NCI-H748 (cell line): ENCODE measurements around the gene CALHM1.
"Not testable (repeated sequence)": the region's sequence is repeated elsewhere in the genome, so short reads cannot be mapped to it uniquely, and the experiment has no call there.

Source experiments
- DNase-seq: peaks from one replicate; lab custom pipeline; 2025; ENCODE audit not compliant: unreplicated experiment; lab: John Stamatoyannopoulos, UW

CALHM1 gene

GRCh38 chr10:103458720-103459119, at the start of gene CALHM1:
Gene CALHM1, minus strand, starts transcription at chr10:103458900. Its CDS starts 149 bp downstream, at chr10:103458751.
- DNase-seq = peak; percentile 19

DNA sequence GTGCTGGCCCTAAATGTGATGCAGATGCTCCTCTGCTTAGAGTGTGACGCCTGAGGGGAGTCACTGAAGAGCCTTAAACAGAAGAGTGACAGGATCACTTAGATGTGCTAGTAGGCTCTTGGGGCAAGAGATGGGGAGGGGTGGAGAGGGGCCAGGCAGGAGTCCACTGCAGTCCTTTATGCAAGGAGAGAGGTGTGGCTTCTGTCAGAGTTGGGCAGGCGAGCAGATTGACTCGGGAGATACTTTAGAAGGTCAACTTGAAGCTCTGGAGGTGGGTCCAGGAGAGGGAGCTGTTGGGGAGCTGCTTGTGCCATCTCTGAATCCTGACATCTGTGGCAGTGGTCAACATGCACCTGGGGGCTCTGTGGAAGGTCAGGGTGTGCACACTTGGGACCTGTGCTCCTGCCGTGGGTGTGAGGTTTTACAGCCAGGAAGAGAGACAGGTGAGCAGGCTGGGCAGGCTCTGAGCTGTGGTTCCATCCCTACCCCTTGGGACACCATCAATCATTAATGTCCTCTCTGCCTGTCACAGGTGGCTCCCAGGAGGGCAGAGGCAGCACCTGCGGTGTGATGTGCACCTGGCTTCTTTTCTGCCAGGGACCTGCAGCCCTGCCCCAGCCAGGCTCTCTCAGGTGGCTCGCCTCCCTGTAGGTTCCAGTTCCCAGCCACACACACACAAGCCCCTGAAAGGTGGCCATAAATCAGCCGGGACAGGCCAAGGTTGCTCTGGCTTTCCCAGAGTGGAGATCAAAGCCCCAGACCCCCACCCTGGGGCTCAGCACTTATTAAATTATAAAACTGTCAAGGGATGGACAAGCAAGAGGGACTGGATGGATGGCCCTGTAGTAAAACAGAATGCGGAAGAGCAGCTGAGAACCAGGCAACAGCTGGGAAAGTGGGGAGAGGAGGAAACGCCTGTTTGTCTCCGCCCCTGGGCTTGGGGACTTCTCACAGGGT, 48.8 kb upstream of the CALHM1 start:
- peak; percentile 67 for DNase-seq

DNA sequence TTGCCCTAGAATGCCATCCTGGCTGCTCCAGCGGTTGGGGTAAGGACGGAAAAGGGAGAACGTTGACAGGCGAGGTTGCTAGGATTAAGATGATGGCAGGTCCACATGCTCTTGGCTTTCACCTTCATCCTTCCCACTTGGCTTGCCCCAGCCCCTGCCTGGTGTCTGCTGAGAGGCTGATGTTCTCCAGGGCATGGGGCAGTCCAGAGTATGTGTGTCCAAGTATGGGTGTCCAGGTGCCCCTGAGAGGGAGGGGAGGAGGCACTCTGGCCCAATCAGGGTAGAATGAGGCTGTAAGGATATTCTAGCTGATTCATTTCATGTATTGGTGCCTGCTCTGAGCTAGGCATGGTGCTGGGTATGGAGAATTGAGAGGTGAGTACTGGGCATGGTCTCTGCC, 47.4 kb upstream of the CALHM1 start:
- no peak for DNase-seq

DNA sequence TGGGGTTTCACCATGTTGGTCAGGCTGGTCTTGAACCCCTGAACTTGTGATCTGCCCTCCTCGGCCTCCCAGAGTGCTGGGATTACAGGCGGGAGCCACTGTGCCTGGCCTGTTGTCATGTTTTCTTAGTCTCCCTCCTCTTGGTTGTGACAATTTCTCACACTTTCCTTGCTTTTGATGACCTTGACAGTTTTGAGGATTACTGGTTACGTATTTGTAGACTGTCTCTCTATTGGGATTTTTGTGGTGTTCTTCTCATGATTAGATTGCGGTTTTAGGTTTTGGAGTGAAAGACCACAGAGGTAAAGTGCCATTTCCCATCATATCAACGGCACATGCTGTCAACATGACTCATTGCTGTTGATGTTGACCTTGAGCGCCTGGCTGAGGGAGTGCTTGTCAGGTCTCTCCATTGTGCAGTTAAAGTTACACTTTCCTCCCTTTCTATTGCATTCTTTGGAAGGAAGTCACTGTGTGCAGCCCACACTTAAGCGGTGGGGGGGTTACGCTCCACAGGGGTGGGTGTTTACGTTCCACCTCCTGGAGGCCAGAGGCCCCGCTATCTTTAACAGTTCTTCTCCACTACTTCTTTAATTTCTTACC, 45.6 kb upstream of the CALHM1 start:
- no peak for DNase-seq

GRCh38 chr10:103503777-103504176, 45.1 kb upstream of the CALHM1 start:
- DNase-seq = not testable (repeated sequence)

DNA sequence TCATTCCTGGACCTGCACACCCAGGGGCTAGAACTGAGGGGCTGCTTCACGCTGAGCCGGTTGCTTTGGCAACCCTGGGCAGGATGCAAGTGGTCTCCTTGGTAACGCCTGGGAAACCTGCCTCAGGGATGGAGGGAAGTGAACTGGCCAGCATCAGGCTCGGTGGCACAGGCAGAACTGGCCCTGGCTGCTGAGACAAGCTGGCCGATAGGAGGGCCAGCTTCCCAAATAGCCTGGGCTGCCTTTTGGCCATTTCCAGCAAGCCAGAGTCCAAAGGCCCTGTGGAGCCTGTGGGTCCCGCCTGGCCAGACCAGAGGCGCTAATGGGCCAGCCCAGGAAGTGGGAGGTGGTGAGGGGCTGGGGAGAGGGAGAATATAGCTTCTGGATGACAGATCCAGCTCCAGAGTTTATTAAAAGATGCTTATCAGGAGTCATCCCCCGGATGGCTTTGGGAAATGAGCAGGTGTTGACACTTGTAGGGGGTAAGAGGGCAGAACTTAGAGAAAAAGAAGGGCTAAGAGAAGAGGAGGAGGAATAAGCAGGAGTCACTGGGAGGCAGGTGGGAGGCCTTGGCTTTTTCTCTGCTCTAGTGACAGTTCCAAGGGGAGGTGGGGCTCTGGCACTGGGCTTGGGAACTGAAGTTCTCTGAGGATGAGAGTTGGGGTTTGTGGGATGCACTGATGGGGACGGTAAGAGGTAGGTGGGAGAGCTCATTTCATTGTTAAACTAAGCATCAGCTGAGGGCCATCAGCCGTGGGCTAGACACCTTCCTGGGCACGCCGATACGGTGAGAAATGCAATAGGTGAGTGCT, 44.4 kb upstream of the CALHM1 start:
- DNase-seq = peak; percentile 86

GRCh38 chr10:103501186-103501585, 42.5 kb upstream of the CALHM1 start:
- DNase-seq = no peak

DNA sequence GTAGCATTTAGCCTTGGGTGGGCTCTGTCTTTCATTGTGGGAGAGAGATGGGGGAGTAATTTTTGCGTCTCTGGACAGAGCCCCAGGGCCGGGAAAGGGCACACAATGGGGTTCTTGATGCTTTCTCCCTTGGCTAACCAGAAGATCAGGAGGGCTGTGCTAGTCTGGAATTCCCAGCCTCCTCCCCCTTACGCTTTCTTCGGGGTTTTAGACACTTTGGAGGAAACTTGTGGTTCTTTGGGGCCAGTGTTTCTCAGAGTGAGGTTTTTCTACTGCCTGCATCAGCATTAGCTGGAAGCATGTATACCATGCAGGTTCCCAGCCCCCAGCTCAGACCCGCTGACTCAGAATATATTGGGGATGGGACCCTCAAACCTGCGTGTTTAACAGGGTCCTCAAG, 41.8 kb upstream of the CALHM1 start:
- DNase-seq = no peak

DNA sequence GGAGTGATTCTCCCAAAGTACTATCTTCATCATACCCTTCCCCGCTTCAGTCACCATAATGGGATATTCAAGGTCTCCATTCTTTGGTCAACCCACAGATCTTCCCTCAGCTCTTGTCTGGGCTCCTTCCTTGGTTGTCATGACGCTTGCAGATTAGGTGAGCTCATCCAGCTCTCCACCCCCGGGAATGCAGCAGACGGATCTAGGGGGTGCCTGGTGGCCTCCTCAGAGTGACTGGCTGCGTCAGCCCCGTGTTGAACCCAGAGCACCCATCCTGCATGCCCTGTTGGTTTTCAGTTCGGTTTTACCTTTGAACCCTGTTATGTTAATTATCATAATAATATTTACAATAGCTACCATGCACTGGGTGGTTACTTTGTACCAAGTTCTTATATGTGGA, 41.2 kb upstream of the CALHM1 start:
- no peak for DNase-seq

GRCh38 chr10:103498936-103499638, 40.4 kb upstream of the CALHM1 start:
- peak; percentile 43 for DNase-seq

GRCh38 chr10:103497161-103497915, 38.6 kb upstream of the CALHM1 start:
- no peak for DNase-seq

DNA sequence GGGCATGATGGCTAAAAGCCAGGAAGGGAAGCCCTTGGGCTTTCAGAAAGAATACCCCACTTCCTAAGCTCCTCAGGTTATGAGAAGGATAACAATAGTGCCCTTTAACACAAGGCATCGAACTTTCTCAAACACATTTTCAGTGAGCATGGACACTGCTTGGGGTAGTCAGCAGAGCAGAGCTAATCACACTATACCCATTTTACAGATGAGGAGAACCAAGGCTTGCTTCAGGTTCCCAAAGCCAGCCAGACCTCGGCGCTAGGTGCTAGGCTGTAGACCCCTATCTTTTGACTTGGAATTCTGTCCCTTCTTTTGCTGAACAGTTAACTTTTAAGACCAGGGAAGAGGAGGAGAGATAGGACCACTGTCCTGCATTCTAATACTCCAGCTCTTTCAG, 36.6 kb upstream of the CALHM1 start:
- no peak for DNase-seq

DNA sequence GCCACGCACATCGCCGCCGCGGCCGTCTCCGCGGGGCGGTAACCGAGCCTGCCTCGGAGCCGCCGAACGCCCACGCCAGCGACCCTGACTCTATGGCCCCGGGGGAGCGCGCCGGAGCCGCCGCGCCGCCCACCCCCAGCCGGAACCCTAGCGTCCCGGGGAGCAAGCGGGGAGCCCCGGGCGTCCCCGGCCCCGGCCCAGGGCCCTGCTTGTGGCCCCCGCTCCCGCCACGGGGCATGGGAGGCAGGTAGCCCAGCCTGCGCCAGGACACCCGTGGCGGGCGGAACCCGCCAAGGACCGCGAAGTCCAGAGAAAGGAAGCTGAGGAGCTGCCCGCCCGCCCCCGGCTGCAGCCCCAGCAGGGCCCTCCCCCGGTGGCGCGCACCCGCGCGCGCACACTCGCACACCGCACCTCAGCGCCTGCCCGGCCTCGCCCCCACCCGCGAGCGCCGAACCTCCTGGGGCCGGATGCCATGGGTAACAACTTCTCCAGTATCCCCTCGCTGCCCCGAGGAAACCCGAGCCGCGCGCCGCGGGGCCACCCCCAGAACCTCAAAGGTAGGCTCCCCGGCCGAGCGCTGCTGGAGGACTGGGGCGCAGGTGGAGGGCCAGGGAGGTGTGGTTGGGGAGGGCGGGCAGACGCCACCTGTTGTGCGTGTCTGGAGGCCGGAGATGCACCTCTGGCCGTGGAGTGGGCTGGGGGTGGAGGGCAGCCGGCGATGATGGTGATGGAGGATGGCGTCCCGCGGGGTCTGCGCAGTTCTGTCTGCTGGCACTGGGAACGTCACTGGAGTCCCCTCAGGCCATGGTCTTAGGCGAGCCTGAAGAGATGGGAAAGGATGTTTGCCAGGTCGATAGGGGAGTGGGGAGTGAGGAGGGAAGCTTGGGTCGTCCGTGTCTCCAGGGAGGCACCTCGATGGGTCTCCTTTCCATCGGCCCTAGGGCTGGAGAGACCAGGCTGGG, 35.5 kb upstream of the CALHM1 start:
- DNase-seq = peak; percentile 45

- DNase-seq = peak; percentile 79
Observed at GRCh38 chr10:103493362-103493915, 34.7 kb upstream of the CALHM1 start, which contains the start of gene NEURL1. Gene NEURL1, plus strand, starts transcription at chr10:103493705. Its CDS starts 683 bp downstream, at chr10:103494388.

GRCh38 chr10:103492655-103493261, 34.1 kb upstream of the CALHM1 start:
- no peak for DNase-seq

DNA sequence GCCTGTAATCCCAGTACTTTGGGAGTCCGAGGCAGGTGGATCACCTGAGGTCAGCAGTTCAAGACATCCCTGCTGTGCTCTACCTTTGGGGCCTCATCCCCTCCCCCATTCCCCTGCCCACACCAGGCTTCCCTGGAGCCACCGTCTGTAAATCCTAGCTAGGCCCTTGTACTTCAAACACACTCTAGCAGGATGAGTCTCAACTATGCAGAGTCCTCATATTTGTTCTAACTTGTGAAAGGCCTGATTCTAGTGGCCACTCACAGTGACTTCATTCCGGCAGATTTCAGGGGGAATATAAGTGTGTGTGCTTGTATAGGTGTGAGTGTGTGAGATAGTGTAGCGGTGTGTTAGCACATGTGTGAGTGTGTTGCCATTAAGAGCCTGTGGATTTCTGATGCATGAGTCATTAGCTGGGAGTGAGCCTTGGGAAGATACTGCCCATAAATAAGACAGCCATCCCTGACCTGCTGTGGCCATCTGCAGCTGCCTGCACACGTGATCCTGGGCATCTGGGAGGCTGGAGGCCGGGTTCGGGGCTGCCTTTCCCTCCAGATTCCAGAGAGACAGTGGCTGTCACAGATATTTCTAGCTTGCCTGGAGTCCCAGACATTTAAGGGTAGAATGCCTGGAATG, 33.1 kb upstream of the CALHM1 start:
- DNase-seq = peak; percentile 2

- no peak for DNase-seq
Observed at GRCh38 chr10:103490986-103491314, 32.2 kb upstream of the CALHM1 start.

GRCh38 chr10:103487410-103487708, 28.7 kb upstream of the CALHM1 start:
- no peak for DNase-seq
